ENCODE results near the gene CABLES2. TPM values are rescaled to one million over a fixed set of nuclear protein-coding genes. Genes with fewer than 3 reads are reported as not detected.
A peak's percentile ranks its signal among the peaks of the same experiment; 100 is the strongest.

CABLES2 gene
- total RNA-seq, 1 experiment from 2014 or later, result 7.5 TPM

DNA sequence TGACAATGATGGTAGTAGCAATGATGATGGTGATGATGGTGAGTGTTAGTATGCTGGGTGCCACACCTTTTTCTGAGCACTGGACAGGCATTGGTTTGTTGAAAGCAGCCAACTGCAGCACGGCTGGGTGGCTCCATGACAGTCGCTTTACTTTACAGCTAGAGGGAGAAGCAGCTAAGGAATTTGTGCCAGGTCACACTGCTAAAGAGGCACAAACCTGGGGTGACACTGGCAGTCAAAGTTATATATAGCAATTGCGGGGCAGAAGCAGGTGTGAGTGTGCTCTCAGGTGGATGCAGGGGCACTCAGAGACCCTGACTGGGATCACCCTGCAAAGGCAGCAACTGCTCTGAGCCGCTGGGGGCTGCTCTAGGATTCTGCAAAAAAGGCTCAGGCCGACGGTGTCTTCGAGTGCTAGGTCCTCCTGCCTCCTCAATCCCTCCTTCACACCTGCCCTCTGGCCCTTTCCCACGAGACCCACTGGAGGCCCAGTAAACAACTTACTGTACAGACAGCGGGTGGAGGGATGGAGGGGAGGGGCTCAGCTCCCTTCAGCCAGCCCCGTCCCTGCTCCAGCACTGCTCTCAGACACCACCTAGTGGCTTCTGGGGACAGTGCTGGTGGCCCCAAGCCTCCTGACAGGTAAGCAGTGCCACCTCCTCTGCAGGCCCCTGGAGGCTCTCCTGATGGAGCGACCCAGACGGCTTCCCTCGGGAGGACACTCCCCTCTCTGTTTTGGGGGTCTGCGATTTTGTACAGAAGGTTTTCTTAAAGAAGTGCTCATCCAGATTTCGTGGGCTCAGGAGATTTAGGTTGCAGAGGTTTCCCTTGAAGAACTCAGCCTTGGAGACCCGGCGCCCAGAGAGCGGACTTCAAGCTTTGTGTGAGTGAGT is 24.5 kb downstream of the CABLES2 start:
- Mint-ChIP-seq H3K27me3 (ENCODE audit: low read depth) (no peaks in the 10 kb centered on the region), H3K27ac (no peak overlapping the region), H3K9me3 (peaks cover 7% of the 10 kb centered on the region), H3K36me3 (peaks cover 14% of the 10 kb centered on the region), H3K4me3 (no peak overlapping the region), H3K4me1 (peaks cover 20% of the 10 kb centered on the region)
- ChIA-PET POLR2A (interaction anchor here (0.6 to 1.2 kb wide), 4 partner anchors 13 to 21 kb away, joined by 3 to 6 read pairs (median 3); no protein-coding TSS in a partner anchor), CTCF (interaction anchor here (0.5 to 2.7 kb wide), 49 partner anchors 8 to 412 kb away, joined by 3 to 137 read pairs (median 4); partner anchors contain the start of genes ADRM1, LAMA5 and OSBPL2)
- ATAC-seq (peak; percentile 90), DNase-seq (ENCODE audit: low spot score) (peak; percentile 95)
- TF ChIP-seq JAZF1 (CRISPR knock-in tag; IDR thresholded peaks at IDR 0.05) (no peak), PRRX2 (CRISPR knock-in tag; IDR thresholded peaks at IDR 0.05) (no peak), MXD4 (CRISPR knock-in tag; IDR thresholded peaks at IDR 0.05; ENCODE audit: borderline replicate concordance) (no peak), ZNF423 (CRISPR knock-in tag; IDR thresholded peaks at IDR 0.05) (no peak), FOXK1 (CRISPR knock-in tag; IDR thresholded peaks at IDR 0.05) (peak; percentile 41; the same call in 1 of the 2 replicates), NFYB (CRISPR knock-in tag; conservative IDR thresholded peaks at IDR 0.05; ENCODE audit: low read depth) (no peak), GTF2I (CRISPR knock-in tag; conservative IDR thresholded peaks at IDR 0.05) (no peak), TEAD1 (CRISPR knock-in tag; IDR thresholded peaks at IDR 0.05) (no peak), ZNF232 (CRISPR knock-in tag; IDR thresholded peaks at IDR 0.05) (no peak), ELF4 (CRISPR knock-in tag; IDR thresholded peaks at IDR 0.05; ENCODE audit: low read depth) (no peak), ETV6 (CRISPR knock-in tag; IDR thresholded peaks at IDR 0.05) (0 out of 2 replicates have a peak, but pooled peaks have one; percentile 25), EMX1 (CRISPR knock-in tag; IDR thresholded peaks at IDR 0.05) (no peak), GRHL2 (CRISPR knock-in tag; IDR thresholded peaks at IDR 0.05; ENCODE audit: insufficient replicate concordance, severe bottlenecking) (no peak), SP1 (CRISPR knock-in tag; conservative IDR thresholded peaks at IDR 0.05) (peak; percentile 59; the same call in 1 of the 2 replicates), GABPB1 (CRISPR knock-in tag; IDR thresholded peaks at IDR 0.05) (0 out of 2 replicates have a peak, but pooled peaks have one; percentile 34), FOXP1 (CRISPR knock-in tag; IDR thresholded peaks at IDR 0.05; ENCODE audit: borderline replicate concordance) (peak; percentile 59; the same call in 1 of the 2 replicates)
- TF ChIP-seq, protein P1, sequence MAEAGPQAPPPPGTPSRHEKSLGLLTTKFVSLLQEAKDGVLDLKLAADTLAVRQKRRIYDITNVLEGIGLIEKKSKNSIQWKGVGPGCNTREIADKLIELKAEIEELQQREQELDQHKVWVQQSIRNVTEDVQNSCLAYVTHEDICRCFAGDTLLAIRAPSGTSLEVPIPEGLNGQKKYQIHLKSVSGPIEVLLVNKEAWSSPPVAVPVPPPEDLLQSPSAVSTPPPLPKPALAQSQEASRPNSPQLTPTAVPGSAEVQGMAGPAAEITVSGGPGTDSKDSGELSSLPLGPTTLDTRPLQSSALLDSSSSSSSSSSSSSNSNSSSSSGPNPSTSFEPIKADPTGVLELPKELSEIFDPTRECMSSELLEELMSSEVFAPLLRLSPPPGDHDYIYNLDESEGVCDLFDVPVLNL (CRISPR knock-in tag; IDR thresholded peaks at IDR 0.05; ENCODE audit: borderline replicate concordance, low read depth), result no peak
- TF ChIP-seq, protein P2, sequence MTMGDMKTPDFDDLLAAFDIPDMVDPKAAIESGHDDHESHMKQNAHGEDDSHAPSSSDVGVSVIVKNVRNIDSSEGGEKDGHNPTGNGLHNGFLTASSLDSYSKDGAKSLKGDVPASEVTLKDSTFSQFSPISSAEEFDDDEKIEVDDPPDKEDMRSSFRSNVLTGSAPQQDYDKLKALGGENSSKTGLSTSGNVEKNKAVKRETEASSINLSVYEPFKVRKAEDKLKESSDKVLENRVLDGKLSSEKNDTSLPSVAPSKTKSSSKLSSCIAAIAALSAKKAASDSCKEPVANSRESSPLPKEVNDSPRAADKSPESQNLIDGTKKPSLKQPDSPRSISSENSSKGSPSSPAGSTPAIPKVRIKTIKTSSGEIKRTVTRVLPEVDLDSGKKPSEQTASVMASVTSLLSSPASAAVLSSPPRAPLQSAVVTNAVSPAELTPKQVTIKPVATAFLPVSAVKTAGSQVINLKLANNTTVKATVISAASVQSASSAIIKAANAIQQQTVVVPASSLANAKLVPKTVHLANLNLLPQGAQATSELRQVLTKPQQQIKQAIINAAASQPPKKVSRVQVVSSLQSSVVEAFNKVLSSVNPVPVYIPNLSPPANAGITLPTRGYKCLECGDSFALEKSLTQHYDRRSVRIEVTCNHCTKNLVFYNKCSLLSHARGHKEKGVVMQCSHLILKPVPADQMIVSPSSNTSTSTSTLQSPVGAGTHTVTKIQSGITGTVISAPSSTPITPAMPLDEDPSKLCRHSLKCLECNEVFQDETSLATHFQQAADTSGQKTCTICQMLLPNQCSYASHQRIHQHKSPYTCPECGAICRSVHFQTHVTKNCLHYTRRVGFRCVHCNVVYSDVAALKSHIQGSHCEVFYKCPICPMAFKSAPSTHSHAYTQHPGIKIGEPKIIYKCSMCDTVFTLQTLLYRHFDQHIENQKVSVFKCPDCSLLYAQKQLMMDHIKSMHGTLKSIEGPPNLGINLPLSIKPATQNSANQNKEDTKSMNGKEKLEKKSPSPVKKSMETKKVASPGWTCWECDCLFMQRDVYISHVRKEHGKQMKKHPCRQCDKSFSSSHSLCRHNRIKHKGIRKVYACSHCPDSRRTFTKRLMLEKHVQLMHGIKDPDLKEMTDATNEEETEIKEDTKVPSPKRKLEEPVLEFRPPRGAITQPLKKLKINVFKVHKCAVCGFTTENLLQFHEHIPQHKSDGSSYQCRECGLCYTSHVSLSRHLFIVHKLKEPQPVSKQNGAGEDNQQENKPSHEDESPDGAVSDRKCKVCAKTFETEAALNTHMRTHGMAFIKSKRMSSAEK (CRISPR knock-in tag; IDR thresholded peaks at IDR 0.05; ENCODE audit: borderline replicate concordance), result no peak
- TF ChIP-seq, protein P3, sequence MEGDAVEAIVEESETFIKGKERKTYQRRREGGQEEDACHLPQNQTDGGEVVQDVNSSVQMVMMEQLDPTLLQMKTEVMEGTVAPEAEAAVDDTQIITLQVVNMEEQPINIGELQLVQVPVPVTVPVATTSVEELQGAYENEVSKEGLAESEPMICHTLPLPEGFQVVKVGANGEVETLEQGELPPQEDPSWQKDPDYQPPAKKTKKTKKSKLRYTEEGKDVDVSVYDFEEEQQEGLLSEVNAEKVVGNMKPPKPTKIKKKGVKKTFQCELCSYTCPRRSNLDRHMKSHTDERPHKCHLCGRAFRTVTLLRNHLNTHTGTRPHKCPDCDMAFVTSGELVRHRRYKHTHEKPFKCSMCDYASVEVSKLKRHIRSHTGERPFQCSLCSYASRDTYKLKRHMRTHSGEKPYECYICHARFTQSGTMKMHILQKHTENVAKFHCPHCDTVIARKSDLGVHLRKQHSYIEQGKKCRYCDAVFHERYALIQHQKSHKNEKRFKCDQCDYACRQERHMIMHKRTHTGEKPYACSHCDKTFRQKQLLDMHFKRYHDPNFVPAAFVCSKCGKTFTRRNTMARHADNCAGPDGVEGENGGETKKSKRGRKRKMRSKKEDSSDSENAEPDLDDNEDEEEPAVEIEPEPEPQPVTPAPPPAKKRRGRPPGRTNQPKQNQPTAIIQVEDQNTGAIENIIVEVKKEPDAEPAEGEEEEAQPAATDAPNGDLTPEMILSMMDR (IDR thresholded peaks at IDR 0.05), result peak; percentile 91
- TF ChIP-seq, protein P4, sequence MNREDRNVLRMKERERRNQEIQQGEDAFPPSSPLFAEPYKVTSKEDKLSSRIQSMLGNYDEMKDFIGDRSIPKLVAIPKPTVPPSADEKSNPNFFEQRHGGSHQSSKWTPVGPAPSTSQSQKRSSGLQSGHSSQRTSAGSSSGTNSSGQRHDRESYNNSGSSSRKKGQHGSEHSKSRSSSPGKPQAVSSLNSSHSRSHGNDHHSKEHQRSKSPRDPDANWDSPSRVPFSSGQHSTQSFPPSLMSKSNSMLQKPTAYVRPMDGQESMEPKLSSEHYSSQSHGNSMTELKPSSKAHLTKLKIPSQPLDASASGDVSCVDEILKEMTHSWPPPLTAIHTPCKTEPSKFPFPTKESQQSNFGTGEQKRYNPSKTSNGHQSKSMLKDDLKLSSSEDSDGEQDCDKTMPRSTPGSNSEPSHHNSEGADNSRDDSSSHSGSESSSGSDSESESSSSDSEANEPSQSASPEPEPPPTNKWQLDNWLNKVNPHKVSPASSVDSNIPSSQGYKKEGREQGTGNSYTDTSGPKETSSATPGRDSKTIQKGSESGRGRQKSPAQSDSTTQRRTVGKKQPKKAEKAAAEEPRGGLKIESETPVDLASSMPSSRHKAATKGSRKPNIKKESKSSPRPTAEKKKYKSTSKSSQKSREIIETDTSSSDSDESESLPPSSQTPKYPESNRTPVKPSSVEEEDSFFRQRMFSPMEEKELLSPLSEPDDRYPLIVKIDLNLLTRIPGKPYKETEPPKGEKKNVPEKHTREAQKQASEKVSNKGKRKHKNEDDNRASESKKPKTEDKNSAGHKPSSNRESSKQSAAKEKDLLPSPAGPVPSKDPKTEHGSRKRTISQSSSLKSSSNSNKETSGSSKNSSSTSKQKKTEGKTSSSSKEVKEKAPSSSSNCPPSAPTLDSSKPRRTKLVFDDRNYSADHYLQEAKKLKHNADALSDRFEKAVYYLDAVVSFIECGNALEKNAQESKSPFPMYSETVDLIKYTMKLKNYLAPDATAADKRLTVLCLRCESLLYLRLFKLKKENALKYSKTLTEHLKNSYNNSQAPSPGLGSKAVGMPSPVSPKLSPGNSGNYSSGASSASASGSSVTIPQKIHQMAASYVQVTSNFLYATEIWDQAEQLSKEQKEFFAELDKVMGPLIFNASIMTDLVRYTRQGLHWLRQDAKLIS (CRISPR knock-in tag; IDR thresholded peaks at IDR 0.05; ENCODE audit: borderline replicate concordance), result no peak
- TF ChIP-seq, protein P5, sequence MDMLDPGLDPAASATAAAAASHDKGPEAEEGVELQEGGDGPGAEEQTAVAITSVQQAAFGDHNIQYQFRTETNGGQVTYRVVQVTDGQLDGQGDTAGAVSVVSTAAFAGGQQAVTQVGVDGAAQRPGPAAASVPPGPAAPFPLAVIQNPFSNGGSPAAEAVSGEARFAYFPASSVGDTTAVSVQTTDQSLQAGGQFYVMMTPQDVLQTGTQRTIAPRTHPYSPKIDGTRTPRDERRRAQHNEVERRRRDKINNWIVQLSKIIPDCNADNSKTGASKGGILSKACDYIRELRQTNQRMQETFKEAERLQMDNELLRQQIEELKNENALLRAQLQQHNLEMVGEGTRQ (CRISPR knock-in tag; IDR thresholded peaks at IDR 0.05), result no peak
- TF ChIP-seq, protein P6, sequence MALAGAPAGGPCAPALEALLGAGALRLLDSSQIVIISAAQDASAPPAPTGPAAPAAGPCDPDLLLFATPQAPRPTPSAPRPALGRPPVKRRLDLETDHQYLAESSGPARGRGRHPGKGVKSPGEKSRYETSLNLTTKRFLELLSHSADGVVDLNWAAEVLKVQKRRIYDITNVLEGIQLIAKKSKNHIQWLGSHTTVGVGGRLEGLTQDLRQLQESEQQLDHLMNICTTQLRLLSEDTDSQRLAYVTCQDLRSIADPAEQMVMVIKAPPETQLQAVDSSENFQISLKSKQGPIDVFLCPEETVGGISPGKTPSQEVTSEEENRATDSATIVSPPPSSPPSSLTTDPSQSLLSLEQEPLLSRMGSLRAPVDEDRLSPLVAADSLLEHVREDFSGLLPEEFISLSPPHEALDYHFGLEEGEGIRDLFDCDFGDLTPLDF (CRISPR knock-in tag; IDR thresholded peaks at IDR 0.05), result peak; percentile 42; the same call in 1 of the 2 replicates
